NT2/D1 (cell line): ENCODE results near the gene GALNT7.

ENCODE experiments used
- SUZ12 ChIP-seq: IDR thresholded peaks from 2 replicates; pipeline ENCODE4 v1.6.1; 2011; ENCODE audit not compliant: insufficient read length, insufficient read depth; ENCODE audit errors: extremely low read depth
- YY1 ChIP-seq: IDR thresholded peaks from 2 replicates; pipeline ENCODE4 v1.6.1; 2011; ENCODE audit not compliant: insufficient read length, insufficient read depth
- ZNF274 ChIP-seq: IDR thresholded peaks from 2 replicates; pipeline ENCODE4 v1.6.1; 2011; ENCODE audit warnings: mild to moderate bottlenecking, low read depth, low read length

- TF ChIP-seq ZNF274 = no peak
- no peak for TF ChIP-seq YY1
- no peak for TF ChIP-seq SUZ12
Measured at GRCh38 chr4:173262375-173262774, 93.8 kb downstream of the GALNT7 start.
